ENCODE data around the gene COG5.

COG5 gene

GRCh38 chr7:107387573-107388219, 176.0 kb downstream of the COG5 start:
- no peak for DNase-seq

- DNase-seq = no peak
Observed at GRCh38 chr7:107387128-107387527, 176.6 kb downstream of the COG5 start.

- DNase-seq = no peak
Observed at GRCh38 chr7:107386548-107387102, 177.1 kb downstream of the COG5 start.

- DNase-seq = no peak
Observed at GRCh38 chr7:107384025-107384424, 179.7 kb downstream of the COG5 start.

- DNase-seq = no peak
Observed at GRCh38 chr7:107383203-107383602, 180.5 kb downstream of the COG5 start.

- no peak for DNase-seq
Observed at GRCh38 chr7:107381453-107381852, 182.3 kb downstream of the COG5 start.

- DNase-seq = no peak
Observed at GRCh38 chr7:107373354-107373753, 190.4 kb downstream of the COG5 start.

GRCh38 chr7:107372298-107372697, 191.4 kb downstream of the COG5 start:
- DNase-seq = no peak

- DNase-seq = no peak
Observed at GRCh38 chr7:107370816-107371215, 192.9 kb downstream of the COG5 start.

GRCh38 chr7:107364787-107365186, 198.9 kb downstream of the COG5 start:
- no peak for DNase-seq

- no peak for DNase-seq
Observed at GRCh38 chr7:107359520-107360316, 204.0 kb downstream of the COG5 start.

- no peak for DNase-seq
Observed at GRCh38 chr7:107355616-107356015, 208.1 kb downstream of the COG5 start.

GRCh38 chr7:107354640-107355039, 209.1 kb downstream of the COG5 start:
- no peak for DNase-seq

GRCh38 chr7:107353701-107354100, 210.0 kb downstream of the COG5 start:
- no peak for DNase-seq

GRCh38 chr7:107345898-107346297, 217.8 kb downstream of the COG5 start:
- DNase-seq = no peak

- no peak for DNase-seq
Observed at GRCh38 chr7:107344799-107345198, 218.9 kb downstream of the COG5 start.

GRCh38 chr7:107344286-107344685, 219.4 kb downstream of the COG5 start:
- DNase-seq = no peak

- DNase-seq = no peak
Observed at GRCh38 chr7:107338080-107338479, 225.6 kb downstream of the COG5 start.

- DNase-seq = no peak
Observed at GRCh38 chr7:107332488-107333269, 231.0 kb downstream of the COG5 start.

GRCh38 chr7:107330478-107330877, 233.2 kb downstream of the COG5 start:
- no peak for DNase-seq

- DNase-seq = no peak
Observed at GRCh38 chr7:107327986-107328569, 235.6 kb downstream of the COG5 start.

- no peak for DNase-seq
Observed at GRCh38 chr7:107326061-107326460, 237.7 kb downstream of the COG5 start.

GRCh38 chr7:107322015-107322414, 241.7 kb downstream of the COG5 start:
- no peak for DNase-seq
